Measurements from ENCODE around the gene OLFML2A. TPM values are rescaled to one million over a fixed set of nuclear protein-coding genes. Genes with fewer than 3 reads are reported as not detected.
"Not testable (repeated sequence)": the region's sequence is repeated elsewhere in the genome, so short reads cannot be mapped to it uniquely, and the experiment has no call there.

Gene OLFML2A
- total RNA-seq, 1 experiment from 2014 or later = not detected

DNA sequence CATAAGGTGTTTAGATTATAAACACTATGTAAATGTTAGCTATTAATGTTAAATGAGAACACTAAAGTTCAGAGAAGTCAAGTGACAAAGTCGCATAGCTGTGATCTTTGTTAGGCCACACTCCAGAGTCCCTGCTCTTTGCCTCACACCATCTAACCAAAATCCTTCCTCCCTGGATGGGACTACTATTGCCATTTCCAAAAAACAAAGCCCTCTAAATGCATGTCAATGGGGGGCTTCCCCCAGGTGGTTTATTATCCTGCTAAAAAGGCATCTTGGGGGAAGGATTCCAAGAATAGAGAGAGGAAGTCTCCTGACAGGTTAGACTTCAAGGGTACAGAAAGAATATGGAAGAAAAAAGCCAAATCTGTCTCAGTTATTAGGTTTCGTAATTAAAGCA, 16.2 kb upstream of the OLFML2A start:
- no peak for DNase-seq (ENCODE audit: low spot score)

DNA sequence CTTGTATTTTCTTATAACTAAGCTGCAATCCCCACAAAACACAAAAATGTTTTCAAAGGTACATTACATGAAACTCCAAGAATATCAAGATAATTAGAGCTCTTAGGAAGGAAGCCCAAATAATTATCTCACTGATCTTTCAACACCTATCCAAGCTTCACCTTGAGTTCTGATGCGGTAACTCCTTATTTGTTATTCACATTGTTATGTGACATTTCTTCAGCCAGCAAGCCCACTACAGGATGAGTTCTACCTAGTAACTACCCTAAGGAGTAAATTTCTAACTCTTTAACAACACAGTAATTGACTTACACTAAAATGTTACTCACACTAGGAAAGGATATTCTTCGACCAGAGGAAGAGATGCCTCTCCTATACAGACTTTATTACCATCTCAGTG, 15.7 kb upstream of the OLFML2A start:
- no peak for DNase-seq (ENCODE audit: low spot score)

DNA sequence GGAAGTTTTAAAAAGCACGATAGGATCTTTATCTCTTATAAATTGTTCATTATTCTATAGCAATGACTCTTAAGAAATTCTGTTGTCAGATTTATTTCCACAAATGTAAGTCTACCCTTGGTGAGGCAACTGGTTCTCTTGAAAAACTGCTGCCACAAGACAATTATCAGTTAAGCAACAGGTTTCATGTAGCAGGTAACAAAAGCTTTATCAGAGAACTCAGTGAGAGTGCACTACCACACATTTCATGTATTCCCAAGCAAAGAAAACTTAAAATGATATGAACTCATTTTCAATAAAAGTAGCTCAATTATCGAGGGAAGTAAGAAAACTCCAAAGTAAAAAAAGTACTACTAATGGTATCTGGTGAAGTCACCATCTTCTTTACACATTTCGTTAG, 15.2 kb upstream of the OLFML2A start:
- DNase-seq (ENCODE audit: low spot score) = no peak

DNA sequence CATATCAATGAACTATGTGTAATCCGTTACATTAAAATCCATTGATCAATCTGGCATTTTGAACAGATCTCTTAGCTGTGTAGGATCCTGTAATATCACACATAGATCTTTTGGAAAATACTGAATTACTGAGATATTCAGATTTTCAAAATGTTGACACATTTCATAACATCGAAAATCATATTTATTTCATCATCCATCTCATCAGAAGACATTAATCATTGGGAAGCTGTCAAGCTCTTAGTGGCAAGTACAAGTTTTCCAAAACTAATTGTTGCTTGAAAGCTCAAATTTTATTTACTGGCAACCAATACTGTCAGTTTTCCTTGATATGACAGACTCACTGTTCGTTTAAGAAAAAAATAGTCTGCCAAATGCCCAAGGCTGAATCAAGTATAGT, 14.3 kb upstream of the OLFML2A start:
- DNase-seq (ENCODE audit: low spot score) = no peak

DNA sequence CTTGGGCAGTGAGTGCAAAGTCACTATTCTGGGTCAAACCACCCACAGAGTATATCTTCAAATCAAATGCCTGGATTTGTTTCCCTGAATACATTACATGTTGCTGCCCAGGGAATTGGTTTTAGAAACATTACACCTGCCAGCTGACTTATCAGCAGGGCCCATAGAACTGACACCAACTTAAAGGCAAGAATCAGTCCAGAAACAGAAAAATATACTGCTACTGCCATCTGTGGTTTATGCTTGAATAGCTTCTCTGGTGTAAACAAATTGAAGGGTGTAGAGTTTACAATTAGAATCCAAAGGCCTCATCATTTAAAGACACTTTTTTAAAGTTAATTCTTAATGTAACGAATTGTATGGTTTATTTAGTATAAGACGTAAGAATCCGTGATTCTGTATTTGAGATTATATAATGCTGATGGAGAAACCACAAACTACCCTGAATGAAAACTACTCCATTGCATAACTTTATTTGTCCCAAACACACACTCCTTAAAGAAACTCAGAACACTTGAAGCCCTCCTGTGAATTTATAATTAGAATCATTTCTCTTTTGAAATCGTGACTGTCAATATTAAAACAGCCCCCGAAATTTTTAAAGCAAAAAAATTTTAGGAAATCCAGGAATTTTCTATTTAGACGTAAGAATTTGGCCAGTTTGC, 12.0 kb upstream of the OLFML2A start:
- peak; percentile 56 for DNase-seq (ENCODE audit: low spot score)

DNA sequence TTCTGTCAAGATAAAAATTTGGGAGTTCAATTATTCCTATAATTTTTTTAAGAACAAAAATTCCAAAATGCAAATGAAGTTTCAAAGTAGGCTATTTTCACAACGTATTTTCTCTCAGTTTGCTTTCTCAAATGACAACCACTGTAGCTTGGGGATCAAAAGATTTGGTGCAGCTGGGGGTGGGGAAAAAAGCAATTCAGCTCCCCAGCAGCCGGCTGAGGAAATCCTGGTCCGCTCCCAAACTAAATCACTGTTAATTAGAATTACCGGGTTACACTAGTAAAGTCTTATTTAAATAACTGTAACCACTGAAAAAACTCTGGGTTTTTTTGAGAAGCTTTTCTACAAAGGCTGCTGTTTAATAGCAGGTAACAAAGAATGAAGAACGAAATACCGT, 11.5 kb upstream of the OLFML2A start:
- no peak for DNase-seq (ENCODE audit: low spot score)

DNA sequence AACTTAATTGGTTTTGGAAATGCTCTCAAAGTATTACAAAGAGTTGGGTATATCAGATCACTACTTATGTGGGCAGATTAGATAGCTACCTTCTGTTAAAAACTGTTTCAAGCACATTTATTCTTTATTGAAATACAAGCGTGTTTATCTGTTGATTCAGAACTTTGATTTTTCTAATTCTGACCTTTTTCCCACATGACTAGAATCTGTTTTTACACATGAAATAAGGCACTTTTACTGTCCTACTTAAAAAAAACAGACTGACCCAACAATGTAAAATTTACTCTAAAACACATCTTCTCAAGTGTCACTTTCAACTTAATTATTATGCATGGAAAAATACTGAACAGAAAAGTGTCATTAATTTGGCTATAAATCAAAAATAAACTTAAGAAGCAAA, 10.6 kb upstream of the OLFML2A start:
- no peak for DNase-seq (ENCODE audit: low spot score)

DNA sequence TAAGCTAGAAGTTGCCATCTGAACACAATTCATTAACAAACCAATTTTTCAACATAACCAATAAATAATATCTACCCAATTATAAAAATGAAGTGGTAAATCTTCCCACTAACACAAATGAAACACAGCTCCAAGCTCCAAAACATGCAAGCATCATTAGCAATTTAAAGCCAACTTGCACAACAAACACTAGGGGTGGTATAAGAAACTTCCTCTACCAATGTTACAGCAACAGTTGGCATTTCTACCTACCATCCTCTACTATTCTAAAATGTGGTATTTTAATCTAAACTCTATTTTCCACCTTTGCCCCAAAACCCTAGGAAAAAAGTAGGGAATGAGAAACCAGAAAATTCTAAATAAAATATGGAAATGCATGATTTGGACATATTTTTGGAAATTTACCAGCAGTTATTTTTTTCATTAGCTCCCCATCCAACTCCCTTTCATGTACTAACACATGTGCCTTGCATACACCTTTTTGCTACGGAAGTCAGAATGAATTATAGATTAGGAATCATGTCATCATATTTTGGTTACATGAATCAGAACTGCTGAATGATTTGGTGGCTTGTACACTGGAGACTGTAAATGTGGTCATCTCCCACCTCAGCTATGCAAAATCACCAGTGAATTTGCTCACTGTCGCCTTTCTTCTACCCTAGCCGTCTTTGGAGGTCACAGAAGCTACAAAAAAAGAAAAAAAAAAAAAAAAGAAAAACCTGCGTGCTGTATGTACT, 9.9 kb upstream of the OLFML2A start:
- DNase-seq (ENCODE audit: low spot score) = no peak

DNA sequence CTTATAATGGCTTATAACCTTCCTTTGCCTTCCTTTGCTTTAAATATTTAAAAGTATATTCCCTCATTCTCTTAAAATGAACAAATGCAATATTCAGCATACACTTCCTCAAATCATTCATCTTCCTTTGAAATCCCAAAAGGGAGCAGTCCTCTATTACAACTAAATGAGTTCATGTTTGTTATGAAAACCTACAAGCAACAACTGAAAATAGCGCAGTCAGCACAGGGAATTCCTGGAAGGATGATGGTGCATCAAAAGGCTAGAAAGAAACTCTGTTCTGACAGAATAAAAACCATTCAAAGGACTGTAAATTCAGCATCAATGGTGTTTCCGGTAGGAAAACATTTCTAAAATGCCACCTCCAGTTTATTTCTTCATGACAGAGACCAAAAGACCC, 9.1 kb upstream of the OLFML2A start:
- DNase-seq (ENCODE audit: low spot score) = no peak

DNA sequence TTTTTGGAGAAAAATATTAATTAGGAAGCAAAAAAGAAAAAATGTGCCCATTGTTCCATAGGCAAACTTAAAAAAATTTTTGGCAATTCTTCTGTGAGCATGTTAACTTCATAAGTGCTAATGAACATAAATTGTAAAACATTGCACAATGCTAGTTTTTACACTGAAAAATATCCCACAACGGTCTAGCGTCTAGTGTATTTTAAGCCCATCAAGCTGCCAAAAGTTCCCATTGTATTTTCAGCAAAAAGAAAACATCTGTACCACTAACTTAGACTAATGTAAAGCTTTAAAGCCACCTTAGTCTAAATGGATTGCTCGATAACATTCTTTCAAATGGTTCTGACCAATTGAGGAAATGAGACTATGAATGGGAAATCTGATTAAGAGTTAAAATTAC, 8.6 kb upstream of the OLFML2A start:
- DNase-seq (ENCODE audit: low spot score) = no peak

DNA sequence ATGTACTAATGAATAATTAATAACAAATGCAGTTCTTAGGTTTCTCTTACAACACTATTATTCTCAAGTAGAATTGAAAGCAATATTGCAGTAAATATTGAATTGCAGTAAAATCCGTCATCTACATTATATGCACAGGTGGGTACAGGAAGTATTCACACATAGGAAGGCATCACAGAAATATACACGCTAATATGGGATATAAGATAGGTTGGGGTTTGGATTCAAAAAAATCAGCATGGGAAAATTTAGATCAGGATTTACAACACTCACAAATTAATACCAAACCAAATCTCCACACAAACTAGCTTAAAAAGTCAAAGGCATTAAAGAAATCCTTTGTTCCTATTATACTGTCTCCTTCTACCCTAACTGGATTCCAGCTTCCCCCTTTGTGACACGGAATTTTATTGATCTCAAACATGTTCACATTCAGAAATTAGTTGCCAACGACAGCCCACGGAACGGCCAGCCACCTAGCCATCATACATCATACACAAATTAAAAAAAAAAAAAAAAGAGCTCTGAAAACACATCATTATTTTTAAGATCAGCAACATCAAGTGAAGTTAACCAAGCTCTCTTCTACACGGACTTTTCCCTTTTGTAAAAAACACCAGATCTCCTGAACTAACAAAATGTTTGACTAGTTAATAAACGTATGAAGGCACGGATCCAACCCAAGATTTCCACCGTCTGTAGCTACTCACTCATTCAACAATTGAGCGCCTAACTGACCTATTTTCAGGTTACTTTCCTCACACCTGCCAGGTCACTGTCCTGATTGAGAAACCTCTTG, 8.0 kb upstream of the OLFML2A start:
- DNase-seq (ENCODE audit: low spot score) = peak; percentile 22

DNA sequence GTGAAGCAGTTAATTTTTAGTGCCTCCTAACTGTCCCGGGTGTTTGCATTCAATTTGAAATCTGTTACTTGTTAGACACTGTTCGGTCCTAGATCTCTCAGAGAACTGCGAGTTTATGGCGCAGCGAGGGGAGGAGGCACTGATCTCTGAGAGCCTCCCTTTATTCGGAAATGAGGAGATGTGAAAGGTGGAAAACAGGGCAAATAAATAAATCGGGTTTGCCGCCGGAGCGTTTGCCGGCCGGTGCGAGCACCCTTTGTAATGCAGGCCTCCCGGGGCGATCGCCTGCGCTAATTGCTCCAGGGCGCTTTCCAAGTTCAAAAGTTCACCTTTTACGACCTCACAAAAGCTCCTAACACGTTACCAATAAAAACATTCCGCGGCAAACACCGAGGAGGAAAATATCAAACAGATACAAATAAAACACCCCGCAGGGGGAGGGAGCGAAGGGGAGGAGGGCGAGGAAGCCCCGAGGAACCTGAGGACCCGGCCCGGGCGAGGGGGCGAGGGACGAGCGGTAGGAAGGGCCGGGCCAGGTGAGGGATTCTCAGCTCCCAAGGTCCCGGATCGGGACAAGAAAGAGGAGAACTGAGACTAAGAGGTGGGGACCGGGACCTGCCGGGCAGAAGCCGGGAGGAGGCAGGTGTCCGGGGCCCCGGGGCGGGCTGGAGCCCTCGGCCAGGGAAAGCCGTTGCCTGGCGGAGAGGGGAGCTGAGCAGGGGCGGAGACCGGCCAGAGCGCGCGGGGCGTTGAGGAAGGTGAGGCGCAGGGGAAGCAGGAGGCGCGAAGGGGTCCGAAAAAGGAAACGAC, 7.2 kb upstream of the OLFML2A start:
- DNase-seq (ENCODE audit: low spot score) = peak; percentile 85

DNA sequence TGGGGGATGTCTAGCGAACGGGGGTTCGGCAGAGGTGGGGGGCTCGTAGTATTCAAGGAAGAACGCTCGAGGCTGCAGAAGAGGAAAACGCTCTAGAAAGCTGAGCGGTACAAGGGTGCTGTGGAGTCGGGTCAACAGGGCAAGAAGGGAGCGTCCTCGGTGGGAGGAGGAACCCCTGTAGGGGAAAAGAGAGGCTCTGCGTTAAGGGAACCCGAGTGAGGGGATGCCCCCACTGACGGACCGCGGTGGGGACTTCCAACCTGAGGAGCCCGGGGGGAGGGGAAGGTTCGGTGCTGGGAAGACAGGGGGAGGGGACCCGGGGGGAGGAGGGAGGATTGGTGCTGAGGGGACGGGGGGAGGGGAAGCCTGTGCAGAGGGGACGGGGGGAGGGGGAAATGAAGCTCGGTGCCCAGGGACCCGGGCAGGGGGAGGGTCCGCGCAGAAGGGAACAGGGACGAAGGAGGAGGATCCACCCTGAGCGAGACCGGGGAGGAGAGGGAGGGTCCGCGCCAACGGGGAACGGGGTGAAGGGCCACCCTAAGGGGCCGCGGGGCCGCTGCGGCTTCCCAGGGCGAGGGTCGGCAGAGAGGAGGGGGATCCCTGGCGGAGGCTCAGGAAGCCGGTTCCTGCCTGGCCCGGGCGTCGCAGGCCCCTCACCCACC, 6.4 kb upstream of the OLFML2A start:
- peak; percentile 37 for DNase-seq (ENCODE audit: low spot score)

DNA sequence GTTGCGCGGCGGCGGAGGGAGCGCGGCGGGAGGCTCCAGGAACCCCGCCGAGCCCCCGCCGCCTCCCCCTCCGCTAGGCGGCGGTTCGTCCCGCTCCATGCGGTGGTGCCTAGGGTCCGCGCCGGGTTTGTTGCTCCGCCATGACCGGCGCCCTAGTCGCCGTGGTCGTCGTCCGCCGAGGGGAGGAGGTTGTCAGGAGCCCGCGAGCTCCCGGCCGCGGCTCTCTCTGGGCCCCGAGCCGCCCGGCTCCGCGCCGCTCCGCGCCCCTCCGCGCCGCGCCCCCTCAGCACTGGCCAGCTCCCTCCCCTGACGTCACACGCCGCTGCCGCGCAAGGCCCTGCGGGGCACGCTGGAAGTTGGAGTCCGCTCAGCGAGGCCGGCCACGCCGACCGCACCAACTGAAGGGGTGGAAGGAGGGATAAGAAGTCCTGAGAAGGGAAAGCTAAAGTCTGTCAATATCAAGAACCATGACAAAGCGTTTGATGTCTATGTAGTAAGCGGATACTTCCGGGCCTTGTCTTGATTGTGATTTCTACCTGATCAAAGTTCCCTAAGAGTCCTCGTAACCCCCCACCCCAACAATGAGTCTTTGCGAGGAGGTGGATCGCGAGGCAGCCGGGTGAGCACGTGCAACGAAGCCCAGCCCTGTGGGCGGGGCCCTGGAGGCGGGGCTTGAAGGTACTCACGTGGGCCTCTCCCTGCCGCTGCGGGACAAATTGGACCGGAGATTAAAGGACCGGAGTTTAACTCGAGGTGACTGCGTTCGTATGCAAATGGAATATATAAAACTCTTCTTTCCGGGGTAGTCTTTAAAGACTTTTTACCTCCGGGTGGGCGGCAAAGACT, 5.7 kb upstream of the OLFML2A start, which contains the start of gene NR6A1:
Gene NR6A1 (minus strand): TSS at position 291 of the 846 bp plus-strand sequence.
- DNase-seq (ENCODE audit: low spot score) = peak; percentile 98

DNA sequence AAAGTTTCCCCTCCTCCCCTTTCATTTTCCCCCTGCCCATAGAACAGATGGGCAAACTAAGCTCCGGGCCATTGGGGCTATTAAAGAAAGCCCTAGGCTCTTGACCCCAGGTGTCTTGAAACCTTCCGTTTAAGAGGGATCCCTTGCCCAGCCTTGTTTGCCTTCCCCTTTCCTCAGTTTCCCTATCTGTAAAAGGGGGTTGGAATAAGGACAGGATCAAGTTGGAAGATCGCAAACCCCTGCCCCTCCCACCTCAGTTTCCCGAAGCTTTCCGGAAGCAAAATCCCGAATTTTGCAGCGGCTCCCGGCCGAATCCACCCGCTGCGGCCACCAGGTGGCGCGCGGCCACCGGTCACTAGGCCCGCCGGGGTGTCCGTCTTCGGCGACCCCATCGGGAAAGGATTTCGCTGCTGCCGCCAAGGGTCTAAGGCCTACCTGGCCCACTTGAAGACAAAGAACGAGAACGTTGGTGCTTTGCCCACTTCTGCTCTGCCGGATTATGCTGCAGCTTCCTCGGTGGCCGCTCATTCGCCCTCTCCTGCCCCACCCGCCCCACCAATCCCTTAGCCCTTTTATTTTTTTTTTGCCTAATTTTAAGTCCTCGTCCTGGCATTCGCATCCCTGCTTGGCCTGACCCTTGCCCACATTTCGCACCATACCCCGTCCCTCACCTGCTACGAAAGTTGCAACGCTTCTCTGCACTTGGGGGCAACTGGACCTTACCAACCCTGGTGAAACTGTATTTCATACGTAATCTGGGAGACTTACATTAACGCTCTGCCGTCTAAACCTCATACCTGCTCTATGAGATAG, 4.9 kb upstream of the OLFML2A start:
- DNase-seq (ENCODE audit: low spot score) = peak; percentile 82

DNA sequence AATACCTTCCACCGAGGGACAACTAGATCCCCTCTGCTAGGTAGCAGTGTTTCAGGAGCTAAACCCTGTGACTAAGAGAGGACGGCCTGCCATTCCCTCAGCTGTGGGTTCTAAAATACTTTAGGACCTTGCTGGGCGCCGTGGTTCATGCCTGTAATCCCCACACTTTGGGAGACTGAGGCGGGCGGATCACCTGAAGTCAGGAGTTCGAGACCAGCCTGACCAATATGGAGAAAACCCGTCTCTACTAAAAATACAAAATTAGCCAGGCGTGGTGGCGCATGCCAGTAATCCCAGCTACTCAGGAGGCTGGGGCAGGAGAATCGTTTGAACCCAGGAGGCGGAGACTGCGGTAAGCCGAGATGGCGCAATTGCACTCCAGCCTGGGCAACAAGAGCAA, 4.1 kb upstream of the OLFML2A start:
- DNase-seq (ENCODE audit: low spot score) = not testable (repeated sequence)

DNA sequence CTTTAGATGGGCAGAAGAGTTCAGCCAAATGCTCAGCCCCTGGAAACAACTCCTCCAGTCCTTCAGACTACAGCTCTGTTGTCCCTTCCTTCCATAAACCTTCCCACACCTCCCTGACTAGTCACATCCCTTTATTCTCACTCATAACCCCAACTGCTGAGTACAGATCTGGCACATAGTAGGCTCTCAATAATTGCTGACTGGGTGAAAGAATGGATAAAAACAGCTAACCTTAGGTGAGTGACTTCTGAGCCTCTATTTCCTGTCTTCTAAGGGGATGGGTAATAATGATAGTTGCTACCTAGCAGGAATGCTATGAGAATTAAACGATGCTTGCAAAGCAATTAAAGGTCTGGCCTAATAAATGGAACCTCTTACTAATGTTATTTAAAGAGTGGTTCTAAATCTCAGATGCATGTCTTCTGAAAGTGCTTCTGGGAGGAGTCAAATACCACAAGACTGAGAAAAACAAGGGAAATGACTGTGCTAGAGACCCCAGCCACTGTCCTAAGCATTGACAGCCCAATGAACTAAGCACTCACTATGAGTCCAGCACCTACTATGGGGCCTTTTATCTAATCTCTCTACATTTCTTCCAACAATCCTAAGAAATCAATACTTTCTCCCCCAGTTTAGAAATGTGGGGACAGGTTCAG, 3.3 kb upstream of the OLFML2A start:
- DNase-seq (ENCODE audit: low spot score) = no peak

DNA sequence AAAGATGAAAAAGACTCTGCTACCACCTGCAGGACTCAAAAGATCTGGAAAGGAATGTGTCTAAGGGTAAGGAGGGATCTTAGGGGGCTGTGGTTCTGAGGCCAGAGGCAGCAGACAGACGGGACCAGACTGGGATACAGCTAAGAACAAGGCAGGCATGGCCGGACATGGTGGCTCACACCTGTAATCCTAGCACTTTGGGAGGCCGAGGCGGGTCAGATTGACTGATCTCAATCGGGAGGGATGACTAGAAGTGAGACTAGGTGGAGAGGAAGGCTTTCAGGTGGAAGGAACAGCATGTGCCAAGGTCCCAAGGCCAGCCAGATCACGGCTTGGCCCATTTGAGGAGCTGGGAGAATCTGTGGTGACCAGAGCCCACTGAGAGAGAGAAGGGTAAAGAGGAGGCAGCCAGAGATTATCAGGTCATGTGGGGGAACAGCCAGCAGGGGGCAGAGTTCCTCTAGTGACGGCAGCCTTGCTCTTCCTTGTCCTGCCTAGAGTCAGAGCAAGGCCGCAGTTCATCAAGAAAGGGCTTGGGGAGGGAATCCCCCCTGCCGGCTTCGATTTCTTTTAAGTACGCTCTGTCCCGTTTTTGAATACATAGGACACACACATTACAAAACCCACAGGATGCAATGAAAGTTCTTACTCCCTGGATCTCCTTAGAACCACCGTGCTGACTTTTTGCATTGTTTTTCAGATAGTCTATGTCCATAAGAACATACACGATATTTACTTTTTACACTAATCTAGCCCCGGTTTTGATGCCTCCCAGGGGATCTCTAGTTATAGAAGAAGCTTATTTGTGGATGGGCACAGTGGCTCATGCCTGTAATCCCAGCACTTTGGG, 2.6 kb upstream of the OLFML2A start:
- peak; percentile 93 for DNase-seq (ENCODE audit: low spot score)

Data from HT-29 (cell line).